Measurements from ENCODE around the gene RASA3.
"Not testable (repeated sequence)": the region's sequence is repeated elsewhere in the genome, so short reads cannot be mapped to it uniquely, and the experiment has no call there.

RASA3 gene, protein sequence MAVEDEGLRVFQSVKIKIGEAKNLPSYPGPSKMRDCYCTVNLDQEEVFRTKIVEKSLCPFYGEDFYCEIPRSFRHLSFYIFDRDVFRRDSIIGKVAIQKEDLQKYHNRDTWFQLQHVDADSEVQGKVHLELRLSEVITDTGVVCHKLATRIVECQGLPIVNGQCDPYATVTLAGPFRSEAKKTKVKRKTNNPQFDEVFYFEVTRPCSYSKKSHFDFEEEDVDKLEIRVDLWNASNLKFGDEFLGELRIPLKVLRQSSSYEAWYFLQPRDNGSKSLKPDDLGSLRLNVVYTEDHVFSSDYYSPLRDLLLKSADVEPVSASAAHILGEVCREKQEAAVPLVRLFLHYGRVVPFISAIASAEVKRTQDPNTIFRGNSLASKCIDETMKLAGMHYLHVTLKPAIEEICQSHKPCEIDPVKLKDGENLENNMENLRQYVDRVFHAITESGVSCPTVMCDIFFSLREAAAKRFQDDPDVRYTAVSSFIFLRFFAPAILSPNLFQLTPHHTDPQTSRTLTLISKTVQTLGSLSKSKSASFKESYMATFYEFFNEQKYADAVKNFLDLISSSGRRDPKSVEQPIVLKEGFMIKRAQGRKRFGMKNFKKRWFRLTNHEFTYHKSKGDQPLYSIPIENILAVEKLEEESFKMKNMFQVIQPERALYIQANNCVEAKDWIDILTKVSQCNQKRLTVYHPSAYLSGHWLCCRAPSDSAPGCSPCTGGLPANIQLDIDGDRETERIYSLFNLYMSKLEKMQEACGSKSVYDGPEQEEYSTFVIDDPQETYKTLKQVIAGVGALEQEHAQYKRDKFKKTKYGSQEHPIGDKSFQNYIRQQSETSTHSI

GRCh38 chr13:114132419-114133121 is at the start of gene RASA3:
Gene RASA3, minus strand, starts transcription at chr13:114132623. Its CDS starts 134 bp downstream, at chr13:114132489.
- no peak for FAIRE-seq

GRCh38 chr13:114179087-114179658 is 46.8 kb upstream of the RASA3 start, which contains the start of gene CFAP97D2:
Gene CFAP97D2, plus strand, starts transcription at chr13:114179257. Its CDS starts 74 bp downstream, at chr13:114179331.
- no peak for FAIRE-seq

DNA sequence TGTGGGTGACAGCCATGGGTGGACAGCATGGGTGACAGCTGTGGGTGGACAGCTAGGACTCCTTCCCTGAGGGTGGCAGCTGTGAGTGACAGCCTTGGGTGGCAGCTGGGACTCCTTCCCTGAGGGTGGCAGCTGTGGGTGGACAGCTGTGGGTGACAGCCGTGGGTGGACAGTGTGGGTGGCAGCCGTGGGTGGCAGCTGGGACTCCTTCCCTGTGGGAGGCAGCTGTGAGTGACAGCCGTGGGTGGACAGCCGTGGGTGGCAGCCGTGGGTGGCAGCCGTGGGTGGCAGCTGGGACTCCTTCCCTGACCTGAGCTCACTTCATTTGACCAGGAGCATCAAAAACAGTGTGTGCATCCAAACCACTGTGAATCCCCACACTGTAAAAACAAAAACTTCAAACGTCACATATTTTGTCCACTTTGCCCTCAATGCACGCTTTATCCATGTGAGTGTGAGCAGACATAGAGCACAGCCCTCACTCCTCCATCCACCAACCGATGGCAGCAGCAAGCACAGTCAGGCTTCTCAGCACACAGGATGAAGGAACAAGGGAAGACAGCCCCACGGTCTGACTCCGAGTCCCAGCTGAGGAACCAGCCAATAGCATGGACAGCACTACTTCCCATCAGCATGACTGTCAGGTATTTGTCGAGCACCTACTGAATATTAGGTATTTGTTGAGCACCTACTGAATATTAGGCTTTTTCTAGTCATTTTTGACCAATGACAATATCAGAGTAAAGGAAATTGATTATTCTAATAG is 45.0 kb upstream of the RASA3 start:
- FAIRE-seq, result no peak

- FAIRE-seq, result not testable (repeated sequence)
These were observed 44.0 kb upstream of the RASA3 start for GRCh38 chr13:114176359-114176902.

GRCh38 chr13:114174529-114174961 is 42.1 kb upstream of the RASA3 start:
- FAIRE-seq, result no peak

DNA sequence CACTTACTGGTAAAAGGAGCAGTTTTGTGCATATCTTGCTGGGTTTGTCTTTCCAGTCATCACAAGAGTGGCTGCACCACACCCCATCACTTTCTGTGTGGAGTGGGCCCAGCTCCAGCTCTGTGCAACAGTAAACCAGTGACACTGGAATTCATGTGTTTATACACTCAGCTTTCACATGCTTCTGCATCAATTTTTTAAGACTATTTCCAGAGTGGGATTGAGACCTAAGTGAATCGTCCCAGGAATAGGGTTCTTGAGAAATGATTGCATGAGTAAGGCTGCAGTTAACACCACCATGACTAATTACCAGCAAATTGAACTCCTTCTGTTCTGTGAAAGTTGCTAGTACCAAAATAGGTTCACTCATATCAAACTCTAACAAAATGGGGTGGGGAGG is 41.3 kb upstream of the RASA3 start:
- FAIRE-seq, result no peak

GRCh38 chr13:114173272-114173671 is 40.8 kb upstream of the RASA3 start:
- no peak for FAIRE-seq

DNA sequence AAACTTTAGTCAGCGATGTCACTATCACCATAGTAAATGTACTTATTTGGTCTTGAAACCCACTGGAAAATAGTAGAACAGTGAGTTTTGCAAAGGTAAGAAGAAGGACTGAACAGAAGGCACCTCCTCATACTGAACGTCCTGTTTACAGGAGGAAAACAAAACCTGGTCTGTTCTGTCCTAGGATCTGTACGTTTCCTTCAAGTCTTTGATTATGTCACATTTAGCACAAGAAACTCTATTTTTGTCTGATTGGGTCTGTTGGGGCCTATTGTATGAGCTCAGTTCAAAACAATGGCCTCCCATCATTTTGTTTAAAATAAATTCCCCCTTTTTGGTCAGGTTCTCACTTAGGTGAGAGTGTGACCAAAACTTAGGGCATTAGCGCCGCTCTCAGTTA is 35.5 kb upstream of the RASA3 start:
- FAIRE-seq, result no peak

DNA sequence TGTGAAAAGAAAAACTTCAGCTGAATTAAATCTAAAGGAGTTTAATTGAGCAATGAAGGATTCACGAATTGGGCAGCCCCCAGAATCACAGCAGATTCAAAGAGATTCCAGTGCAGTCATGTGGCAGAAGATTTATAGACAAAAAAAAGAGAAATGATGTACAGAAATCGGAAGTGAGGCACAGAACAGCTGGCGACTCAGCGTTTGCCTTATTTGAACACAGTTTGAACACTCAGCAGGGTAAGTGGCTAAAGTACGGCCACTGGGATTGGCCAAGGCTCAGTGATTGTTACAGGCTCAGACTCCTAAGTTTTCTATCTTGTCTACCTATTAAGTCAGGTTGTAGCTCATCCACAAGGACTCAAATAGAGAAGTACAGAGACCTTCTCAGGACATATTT is 35.0 kb upstream of the RASA3 start:
- no peak for FAIRE-seq

- FAIRE-seq, result no peak
These were observed 34.1 kb upstream of the RASA3 start for GRCh38 chr13:114166381-114167131.

DNA sequence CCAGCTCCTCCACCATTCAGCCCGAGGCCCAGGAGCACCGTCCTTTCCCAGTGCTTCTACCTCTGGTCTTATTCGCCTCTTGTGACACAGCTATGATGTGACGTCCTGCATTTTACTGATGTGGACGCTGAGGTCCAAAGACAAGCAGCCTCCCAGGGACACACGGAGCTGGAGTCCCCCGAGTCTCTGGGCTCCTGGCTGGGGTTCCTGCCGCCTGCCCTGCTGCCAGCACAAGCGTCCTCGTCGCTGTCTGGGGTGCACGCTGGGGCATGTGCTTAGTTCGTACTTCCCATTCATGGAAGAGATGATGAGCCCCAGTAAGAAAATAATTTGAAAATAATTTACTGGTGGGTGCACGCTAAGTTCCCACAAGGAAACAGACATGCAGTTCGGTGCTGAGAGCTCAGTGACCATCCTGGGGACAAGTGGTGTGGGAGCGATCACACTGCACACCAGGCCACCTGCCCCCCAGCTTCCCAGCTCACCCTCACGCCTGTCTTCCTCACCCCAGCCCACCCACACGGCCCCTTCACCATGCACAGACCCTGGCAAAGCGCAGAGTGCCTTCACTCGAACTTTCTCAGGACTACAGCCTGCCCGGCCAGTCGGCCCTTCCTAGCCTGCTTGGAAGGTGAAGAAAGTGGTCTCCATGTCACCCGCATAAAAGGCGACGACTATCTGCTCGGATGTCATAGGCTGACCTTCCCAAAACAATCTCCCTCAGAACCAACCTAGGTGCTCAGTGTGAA is 32.4 kb upstream of the RASA3 start:
- no peak for FAIRE-seq

DNA sequence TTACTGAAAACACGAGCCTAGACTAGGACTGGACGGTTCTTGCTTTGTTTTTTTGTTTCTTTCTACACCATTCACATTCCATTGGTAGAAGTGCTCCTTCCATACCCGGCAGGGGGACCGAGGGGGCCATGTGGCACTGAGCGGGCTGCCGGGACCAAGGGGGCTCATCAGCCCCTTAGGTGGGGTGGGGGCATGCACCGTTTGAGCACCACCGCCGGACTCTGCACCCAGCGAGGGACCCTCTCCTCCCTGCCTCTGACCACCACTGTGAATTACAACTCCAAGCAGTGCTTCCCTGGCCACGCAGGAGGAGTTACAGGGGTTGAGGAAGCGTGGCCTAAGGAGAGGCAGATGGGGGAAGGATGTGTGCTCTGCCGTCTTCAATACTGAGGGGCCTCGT is 31.6 kb upstream of the RASA3 start:
- FAIRE-seq, result no peak

DNA sequence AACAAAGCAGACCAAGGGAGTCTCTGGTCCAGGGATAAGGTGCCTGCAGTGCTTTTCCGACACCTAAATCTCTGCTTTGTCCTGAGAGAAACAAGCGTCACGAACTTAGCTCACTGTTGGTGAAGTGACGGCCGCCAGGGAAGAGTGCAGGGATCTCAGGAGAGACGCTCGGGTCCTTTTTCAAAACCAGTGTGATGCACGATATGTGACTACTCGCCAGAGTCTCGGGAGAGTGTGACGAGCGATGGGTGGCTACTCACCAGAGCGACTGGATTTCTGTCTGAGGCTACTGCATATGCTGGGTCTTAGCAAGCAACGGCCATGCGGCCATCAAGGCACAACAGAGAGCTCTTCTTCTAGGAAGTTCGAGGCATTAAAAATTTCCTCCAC is 30.1 kb upstream of the RASA3 start:
- no peak for FAIRE-seq

- FAIRE-seq, result no peak
These were observed 29.5 kb upstream of the RASA3 start for GRCh38 chr13:114161644-114162532.

GRCh38 chr13:114161028-114161556 is 28.7 kb upstream of the RASA3 start:
- no peak for FAIRE-seq

DNA sequence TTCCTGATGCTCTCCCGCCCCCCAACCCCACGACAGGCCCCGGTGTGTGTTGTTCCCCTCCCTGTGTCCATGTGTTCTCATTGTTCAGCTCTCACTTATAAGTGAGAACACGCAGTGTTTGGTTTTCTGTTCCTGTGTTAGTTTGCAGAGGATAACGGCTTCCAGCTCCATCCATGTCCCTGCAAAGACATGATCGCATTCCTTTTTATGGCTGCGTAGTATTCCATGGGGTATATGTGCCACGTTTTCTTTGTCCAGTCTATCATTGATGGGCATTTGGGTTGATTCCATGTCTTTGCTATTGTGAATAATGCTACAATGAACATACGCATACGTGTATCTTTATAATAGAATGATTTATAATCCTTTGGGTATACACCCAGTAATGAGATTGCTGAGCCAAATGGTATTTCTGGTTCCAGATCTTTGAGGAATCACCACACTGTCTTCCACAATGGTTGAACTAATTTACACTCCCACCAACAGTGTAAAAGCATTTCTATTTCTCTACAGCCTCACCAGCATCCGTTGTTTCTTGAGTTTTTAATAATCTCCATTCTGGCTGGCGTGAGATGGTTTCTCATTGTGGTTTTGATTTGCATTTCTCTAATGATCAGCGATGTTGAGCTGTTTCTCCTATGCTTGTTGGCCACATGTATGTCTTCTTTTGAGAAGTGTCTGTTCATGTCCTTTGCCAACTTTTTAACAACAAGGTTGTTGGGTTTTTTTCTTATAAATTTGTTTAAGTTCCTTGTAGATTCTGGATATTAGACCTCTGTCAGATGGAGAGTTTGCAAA is 26.6 kb upstream of the RASA3 start:
- not testable (repeated sequence) for FAIRE-seq

DNA sequence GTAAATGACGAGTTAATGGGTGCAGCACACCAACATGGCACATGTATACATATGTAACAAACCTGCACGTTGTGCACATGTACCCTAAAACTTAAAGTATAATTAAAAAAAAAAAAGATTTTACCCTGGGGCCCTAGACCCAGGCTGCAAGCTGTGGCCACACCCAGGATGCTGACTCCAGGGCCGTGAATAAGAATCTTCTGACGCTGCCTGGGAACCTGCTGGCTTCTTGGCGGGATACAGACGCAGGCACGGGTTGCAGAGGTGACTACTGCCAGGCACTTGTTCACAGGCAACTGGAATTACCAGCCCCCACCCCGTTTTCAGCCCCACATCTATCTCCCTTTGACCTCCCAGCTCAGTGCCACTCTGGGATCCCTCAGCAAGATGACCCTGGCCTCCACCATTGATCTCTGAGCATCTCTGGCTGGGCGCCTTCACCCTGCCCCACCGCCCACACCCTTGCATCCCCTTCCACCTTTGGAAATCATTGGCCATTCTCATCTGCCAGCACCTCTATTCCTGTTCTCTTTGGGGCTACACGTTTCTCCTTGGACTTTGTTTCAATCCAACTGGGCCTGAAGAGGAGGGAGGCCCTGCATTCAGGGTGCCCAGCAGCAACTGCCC is 25.6 kb upstream of the RASA3 start:
- no peak for FAIRE-seq

Measured in islet of Langerhans (tissue), 1 donor.